GM23338 (cell line): Measurements from ENCODE around the gene CFI.

Experiments
- POLR2AphosphoS5 ChIP-seq: IDR thresholded peaks from 2 replicates; pipeline ENCODE4 v1.6.1; 2016; ENCODE audit warnings: antibody characterized with exemption, low read depth
- ZNF114 ChIP-seq: fragments of 250-450 bp; sonication (Bioruptor Pico); IDR thresholded peaks from 2 replicates; pipeline ENCODE4 v1.5.0; 2020; ENCODE audit warnings: mild to moderate bottlenecking, moderate library complexity
- TF ChIP-seq, protein P1 (sequence below), 2 experiments: fragments of 200-600 bp in 1 of 2; sonication (generic) in 1 of 2; conservative IDR thresholded peaks; 2 replicates each; pipeline versions ENCODE4 v1.5.1 to v1.6.1; 2016 to 2017; ENCODE audit warnings: antibody characterized with exemption in 2 of 2, low read depth in 2 of 2, mild to moderate bottlenecking in 2 of 2, moderate library complexity in 1 of 2
- TF ChIP-seq, protein P2 (sequence below): fragments of 250-450 bp; sonication (Bioruptor Pico); IDR thresholded peaks from 2 replicates; pipeline ENCODE4 v1.5.0; 2020; ENCODE audit warnings: mild to moderate bottlenecking, moderate library complexity
- TF ChIP-seq, protein P3 (sequence below): IDR thresholded peaks from one replicate; pipeline ENCODE4 v1.6.1; 2018; ENCODE audit warnings: antibody characterized with exemption; ENCODE audit not compliant: unreplicated experiment

DNA sequence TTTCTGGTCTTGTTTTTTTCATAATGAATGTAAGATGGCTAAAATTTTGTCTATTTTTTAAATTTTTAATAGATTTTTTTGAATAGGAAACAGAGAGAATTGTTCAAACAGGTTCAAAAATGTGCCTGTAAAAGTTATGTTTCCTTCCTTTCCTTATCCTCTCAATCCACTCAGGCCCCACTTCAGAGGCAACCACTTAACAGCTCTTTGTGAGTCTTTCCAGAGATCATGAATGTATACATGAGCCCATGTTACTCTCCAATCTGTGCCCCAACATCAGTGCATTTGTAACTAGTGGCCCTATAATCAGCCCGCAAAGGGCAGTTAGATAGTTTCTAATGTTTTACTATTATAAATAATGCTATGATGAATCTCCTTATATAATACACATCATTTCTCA lies 14.0 kb downstream of the CFI start:
- TF ChIP-seq, protein P1, sequence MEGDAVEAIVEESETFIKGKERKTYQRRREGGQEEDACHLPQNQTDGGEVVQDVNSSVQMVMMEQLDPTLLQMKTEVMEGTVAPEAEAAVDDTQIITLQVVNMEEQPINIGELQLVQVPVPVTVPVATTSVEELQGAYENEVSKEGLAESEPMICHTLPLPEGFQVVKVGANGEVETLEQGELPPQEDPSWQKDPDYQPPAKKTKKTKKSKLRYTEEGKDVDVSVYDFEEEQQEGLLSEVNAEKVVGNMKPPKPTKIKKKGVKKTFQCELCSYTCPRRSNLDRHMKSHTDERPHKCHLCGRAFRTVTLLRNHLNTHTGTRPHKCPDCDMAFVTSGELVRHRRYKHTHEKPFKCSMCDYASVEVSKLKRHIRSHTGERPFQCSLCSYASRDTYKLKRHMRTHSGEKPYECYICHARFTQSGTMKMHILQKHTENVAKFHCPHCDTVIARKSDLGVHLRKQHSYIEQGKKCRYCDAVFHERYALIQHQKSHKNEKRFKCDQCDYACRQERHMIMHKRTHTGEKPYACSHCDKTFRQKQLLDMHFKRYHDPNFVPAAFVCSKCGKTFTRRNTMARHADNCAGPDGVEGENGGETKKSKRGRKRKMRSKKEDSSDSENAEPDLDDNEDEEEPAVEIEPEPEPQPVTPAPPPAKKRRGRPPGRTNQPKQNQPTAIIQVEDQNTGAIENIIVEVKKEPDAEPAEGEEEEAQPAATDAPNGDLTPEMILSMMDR (conservative IDR thresholded peaks at IDR 0.05; ENCODE audit: low read depth in 2 of 2) = no peak
- no peak for TF ChIP-seq POLR2AphosphoS5
- TF ChIP-seq ZNF114 (CRISPR knock-in tag) = no peak
- TF ChIP-seq, protein P2, sequence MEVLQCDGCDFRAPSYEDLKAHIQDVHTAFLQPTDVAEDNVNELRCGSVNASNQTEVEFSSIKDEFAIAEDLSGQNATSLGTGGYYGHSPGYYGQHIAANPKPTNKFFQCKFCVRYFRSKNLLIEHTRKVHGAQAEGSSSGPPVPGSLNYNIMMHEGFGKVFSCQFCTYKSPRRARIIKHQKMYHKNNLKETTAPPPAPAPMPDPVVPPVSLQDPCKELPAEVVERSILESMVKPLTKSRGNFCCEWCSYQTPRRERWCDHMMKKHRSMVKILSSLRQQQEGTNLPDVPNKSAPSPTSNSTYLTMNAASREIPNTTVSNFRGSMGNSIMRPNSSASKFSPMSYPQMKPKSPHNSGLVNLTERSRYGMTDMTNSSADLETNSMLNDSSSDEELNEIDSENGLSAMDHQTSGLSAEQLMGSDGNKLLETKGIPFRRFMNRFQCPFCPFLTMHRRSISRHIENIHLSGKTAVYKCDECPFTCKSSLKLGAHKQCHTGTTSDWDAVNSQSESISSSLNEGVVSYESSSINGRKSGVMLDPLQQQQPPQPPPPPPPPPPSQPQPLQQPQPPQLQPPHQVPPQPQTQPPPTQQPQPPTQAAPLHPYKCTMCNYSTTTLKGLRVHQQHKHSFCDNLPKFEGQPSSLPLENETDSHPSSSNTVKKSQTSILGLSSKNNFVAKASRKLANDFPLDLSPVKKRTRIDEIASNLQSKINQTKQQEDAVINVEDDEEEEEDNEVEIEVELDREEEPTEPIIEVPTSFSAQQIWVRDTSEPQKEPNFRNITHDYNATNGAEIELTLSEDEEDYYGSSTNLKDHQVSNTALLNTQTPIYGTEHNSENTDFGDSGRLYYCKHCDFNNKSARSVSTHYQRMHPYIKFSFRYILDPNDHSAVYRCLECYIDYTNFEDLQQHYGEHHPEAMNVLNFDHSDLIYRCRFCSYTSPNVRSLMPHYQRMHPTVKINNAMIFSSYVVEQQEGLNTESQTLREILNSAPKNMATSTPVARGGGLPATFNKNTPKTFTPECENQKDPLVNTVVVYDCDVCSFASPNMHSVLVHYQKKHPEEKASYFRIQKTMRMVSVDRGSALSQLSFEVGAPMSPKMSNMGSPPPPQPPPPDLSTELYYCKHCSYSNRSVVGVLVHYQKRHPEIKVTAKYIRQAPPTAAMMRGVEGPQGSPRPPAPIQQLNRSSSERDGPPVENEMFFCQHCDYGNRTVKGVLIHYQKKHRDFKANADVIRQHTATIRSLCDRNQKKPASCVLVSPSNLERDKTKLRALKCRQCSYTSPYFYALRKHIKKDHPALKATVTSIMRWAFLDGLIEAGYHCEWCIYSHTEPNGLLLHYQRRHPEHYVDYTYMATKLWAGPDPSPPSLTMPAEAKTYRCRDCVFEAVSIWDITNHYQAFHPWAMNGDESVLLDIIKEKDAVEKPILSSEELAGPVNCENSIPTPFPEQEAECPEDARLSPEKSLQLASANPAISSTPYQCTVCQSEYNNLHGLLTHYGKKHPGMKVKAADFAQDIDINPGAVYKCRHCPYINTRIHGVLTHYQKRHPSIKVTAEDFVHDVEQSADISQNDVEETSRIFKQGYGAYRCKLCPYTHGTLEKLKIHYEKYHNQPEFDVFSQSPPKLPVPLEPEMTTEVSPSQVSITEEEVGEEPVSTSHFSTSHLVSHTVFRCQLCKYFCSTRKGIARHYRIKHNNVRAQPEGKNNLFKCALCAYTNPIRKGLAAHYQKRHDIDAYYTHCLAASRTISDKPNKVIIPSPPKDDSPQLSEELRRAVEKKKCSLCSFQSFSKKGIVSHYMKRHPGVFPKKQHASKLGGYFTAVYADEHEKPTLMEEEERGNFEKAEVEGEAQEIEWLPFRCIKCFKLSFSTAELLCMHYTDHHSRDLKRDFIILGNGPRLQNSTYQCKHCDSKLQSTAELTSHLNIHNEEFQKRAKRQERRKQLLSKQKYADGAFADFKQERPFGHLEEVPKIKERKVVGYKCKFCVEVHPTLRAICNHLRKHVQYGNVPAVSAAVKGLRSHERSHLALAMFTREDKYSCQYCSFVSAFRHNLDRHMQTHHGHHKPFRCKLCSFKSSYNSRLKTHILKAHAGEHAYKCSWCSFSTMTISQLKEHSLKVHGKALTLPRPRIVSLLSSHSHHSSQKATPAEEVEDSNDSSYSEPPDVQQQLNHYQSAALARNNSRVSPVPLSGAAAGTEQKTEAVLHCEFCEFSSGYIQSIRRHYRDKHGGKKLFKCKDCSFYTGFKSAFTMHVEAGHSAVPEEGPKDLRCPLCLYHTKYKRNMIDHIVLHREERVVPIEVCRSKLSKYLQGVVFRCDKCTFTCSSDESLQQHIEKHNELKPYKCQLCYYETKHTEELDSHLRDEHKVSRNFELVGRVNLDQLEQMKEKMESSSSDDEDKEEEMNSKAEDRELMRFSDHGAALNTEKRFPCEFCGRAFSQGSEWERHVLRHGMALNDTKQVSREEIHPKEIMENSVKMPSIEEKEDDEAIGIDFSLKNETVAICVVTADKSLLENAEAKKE (CRISPR knock-in tag) = no peak
- TF ChIP-seq, protein P3, sequence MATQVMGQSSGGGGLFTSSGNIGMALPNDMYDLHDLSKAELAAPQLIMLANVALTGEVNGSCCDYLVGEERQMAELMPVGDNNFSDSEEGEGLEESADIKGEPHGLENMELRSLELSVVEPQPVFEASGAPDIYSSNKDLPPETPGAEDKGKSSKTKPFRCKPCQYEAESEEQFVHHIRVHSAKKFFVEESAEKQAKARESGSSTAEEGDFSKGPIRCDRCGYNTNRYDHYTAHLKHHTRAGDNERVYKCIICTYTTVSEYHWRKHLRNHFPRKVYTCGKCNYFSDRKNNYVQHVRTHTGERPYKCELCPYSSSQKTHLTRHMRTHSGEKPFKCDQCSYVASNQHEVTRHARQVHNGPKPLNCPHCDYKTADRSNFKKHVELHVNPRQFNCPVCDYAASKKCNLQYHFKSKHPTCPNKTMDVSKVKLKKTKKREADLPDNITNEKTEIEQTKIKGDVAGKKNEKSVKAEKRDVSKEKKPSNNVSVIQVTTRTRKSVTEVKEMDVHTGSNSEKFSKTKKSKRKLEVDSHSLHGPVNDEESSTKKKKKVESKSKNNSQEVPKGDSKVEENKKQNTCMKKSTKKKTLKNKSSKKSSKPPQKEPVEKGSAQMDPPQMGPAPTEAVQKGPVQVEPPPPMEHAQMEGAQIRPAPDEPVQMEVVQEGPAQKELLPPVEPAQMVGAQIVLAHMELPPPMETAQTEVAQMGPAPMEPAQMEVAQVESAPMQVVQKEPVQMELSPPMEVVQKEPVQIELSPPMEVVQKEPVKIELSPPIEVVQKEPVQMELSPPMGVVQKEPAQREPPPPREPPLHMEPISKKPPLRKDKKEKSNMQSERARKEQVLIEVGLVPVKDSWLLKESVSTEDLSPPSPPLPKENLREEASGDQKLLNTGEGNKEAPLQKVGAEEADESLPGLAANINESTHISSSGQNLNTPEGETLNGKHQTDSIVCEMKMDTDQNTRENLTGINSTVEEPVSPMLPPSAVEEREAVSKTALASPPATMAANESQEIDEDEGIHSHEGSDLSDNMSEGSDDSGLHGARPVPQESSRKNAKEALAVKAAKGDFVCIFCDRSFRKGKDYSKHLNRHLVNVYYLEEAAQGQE = no peak
